H9 (cell line): ENCODE results near the gene F3. TPM values are rescaled to one million over a fixed set of nuclear protein-coding genes. Genes with fewer than 3 reads are reported as not detected.

ENCODE experiments used
- DNase-seq: peaks from one replicate; pipeline ENCODE4 v3.0.0-alpha.2; 2017
- H2AFZ ChIP-seq: one replicate; pipeline ENCODE4 v1.6.1; 2013; ENCODE audit warnings: mild to moderate bottlenecking, low read length, control low read depth, moderate library complexity
- H2AK5ac ChIP-seq: 2 replicates; pipeline ENCODE4 v1.6.1; 2013; ENCODE audit warnings: low read length, control low read depth, mixed read lengths; ENCODE audit not compliant: insufficient read length
- H2BK120ac ChIP-seq: one replicate; pipeline ENCODE4 v1.6.1; 2013; ENCODE audit warnings: low read depth, mild to moderate bottlenecking, low read length, control low read depth, inconsistent platforms; ENCODE audit not compliant: poor library complexity, severe bottlenecking
- H2BK12ac ChIP-seq: 2 replicates; pipeline ENCODE4 v1.6.1; 2013; ENCODE audit warnings: low read length, control low read depth, mixed read lengths, low read depth; ENCODE audit not compliant: insufficient read length
- H2BK15ac ChIP-seq: 2 replicates; pipeline ENCODE4 v1.6.1; 2013; ENCODE audit warnings: low read depth, low read length, control low read depth
- H2BK20ac ChIP-seq: one replicate; pipeline ENCODE4 v1.6.1; 2013; ENCODE audit warnings: low read depth, mild to moderate bottlenecking, low read length, control low read depth, inconsistent platforms; ENCODE audit not compliant: poor library complexity, severe bottlenecking
- H2BK5ac ChIP-seq: 2 replicates; pipeline ENCODE4 v1.6.1; 2013; ENCODE audit warnings: low read length, control low read depth, mixed read lengths; ENCODE audit not compliant: insufficient read length
- H3K14ac ChIP-seq: 2 replicates; pipeline ENCODE4 v1.6.1; 2013; ENCODE audit warnings: low read length, control low read depth; ENCODE audit not compliant: insufficient read depth
- H3K18ac ChIP-seq: 2 replicates; pipeline ENCODE4 v1.6.1; 2013; ENCODE audit warnings: low read depth, mild to moderate bottlenecking, mixed read lengths, low read length, control low read depth; ENCODE audit not compliant: insufficient read length
- H3K23ac ChIP-seq: 2 replicates; pipeline ENCODE4 v1.6.1; 2013; ENCODE audit warnings: low read length, control low read depth, mixed read lengths, low read depth; ENCODE audit not compliant: insufficient read length
- H3K23me2 ChIP-seq: 2 replicates; pipeline ENCODE4 v1.6.1; 2013; ENCODE audit warnings: low read depth, mild to moderate bottlenecking, mixed read lengths, low read length, control low read depth; ENCODE audit not compliant: insufficient read length, poor library complexity, severe bottlenecking
- H3K27ac ChIP-seq: 2 replicates; pipeline ENCODE4 v1.5.1; 2013; ENCODE audit warnings: low read length, control low read depth, mixed read lengths, low read depth; ENCODE audit not compliant: insufficient read length
- H3K27me3 ChIP-seq: 2 replicates; pipeline ENCODE4 v1.6.1; 2013; ENCODE audit warnings: low read length, control low read depth, inconsistent platforms; ENCODE audit not compliant: insufficient read depth
- H3K4ac ChIP-seq: 2 replicates; pipeline ENCODE4 v1.6.1; 2013; ENCODE audit warnings: low read depth, mild to moderate bottlenecking, control low read depth, inconsistent platforms, low read length, moderate library complexity
- H3K4me1 ChIP-seq: 2 replicates; pipeline ENCODE4 v1.6.1; 2013; ENCODE audit warnings: low read length, control low read depth, inconsistent platforms; ENCODE audit not compliant: insufficient read depth
- H3K4me2 ChIP-seq: 2 replicates; pipeline ENCODE4 v1.6.1; 2013; ENCODE audit warnings: low read length, control low read depth, mixed read lengths; ENCODE audit not compliant: insufficient read length, insufficient read depth
- H3K56ac ChIP-seq: 2 replicates; pipeline ENCODE4 v1.6.1; 2013; ENCODE audit warnings: low read depth, mild to moderate bottlenecking, mixed read lengths, low read length, control low read depth; ENCODE audit not compliant: insufficient read length
- H3K79me1 ChIP-seq: 2 replicates; pipeline ENCODE4 v1.6.1; 2013; ENCODE audit warnings: low read depth, mild to moderate bottlenecking, moderate library complexity, low read length, control low read depth, inconsistent platforms; ENCODE audit not compliant: insufficient read depth, poor library complexity, severe bottlenecking
- H3K79me2 ChIP-seq: 2 replicates; pipeline ENCODE4 v1.6.1; 2013; ENCODE audit warnings: low read length, control low read depth, inconsistent platforms; ENCODE audit not compliant: insufficient read depth
- H3K9ac ChIP-seq: 2 replicates; pipeline ENCODE4 v1.6.1; 2013; ENCODE audit warnings: low read length, control low read depth, mixed read lengths; ENCODE audit not compliant: insufficient read length; ENCODE audit errors: extremely low read depth
- H3K9me3 ChIP-seq: one replicate; pipeline ENCODE4 v1.6.1; 2013; ENCODE audit warnings: low read depth, low read length, inconsistent platforms; ENCODE audit not compliant: control insufficient read depth
- H3T11ph ChIP-seq: one replicate; pipeline ENCODE4 v1.6.1; 2013; ENCODE audit warnings: mild to moderate bottlenecking, low read length, control low read depth, inconsistent platforms
- H4K20me1 ChIP-seq: one replicate; pipeline ENCODE4 v1.6.1; 2013; ENCODE audit not compliant: control insufficient read depth, insufficient read length, insufficient read depth
- H4K5ac ChIP-seq: 2 replicates; pipeline ENCODE4 v1.6.1; 2013; ENCODE audit warnings: low read depth, mild to moderate bottlenecking, mixed read lengths, low read length, control low read depth; ENCODE audit not compliant: insufficient read length
- H4K8ac ChIP-seq: replicated peaks from 2 replicates; pipeline ENCODE4 v1.6.1; 2013; ENCODE audit warnings: low read length, control low read depth, mixed read lengths, low read depth; ENCODE audit not compliant: insufficient read length
- H4K91ac ChIP-seq: 2 replicates; pipeline ENCODE4 v1.6.1; 2013; ENCODE audit warnings: low read depth, mild to moderate bottlenecking, moderate library complexity, mixed read lengths, low read length, control low read depth; ENCODE audit not compliant: insufficient read length
- H3K27ac Mint-ChIP-seq, 3 experiments: 2 replicates in 2 of 3; 3 replicates in 1 of 3; pipeline ENCODE4 v1.8.0; 2020 to 2021; ENCODE audit warnings: mixed read lengths in 3 of 3, mild to moderate bottlenecking in 1 of 3, moderate library complexity in 1 of 3
- H3K27me3 Mint-ChIP-seq: 2 replicates; pipeline ENCODE4 v1.8.0; 2021; ENCODE audit warnings: low read depth, mild to moderate bottlenecking, moderate library complexity, mixed read lengths
- H3K36me3 Mint-ChIP-seq, 3 experiments: 2 replicates in 2 of 3; 3 replicates in 1 of 3; pipeline ENCODE4 v1.8.0; 2020 to 2021; ENCODE audit warnings: low read depth in 3 of 3, mixed read lengths in 3 of 3; ENCODE audit not compliant: insufficient read depth in 1 of 3
- H3K4me1 Mint-ChIP-seq, 2 experiments: 2 replicates each; pipeline ENCODE4 v1.8.0; 2020; ENCODE audit warnings: mixed read lengths in 2 of 2
- H3K4me3 Mint-ChIP-seq, 2 experiments: 2 replicates in 1 of 2; 3 replicates in 1 of 2; pipeline ENCODE4 v1.8.0; 2020 to 2021; ENCODE audit warnings: mild to moderate bottlenecking in 2 of 2, mixed read lengths in 2 of 2, moderate library complexity in 1 of 2
- H3K9me3 Mint-ChIP-seq, 2 experiments: 2 replicates in 1 of 2; 3 replicates in 1 of 2; pipeline ENCODE4 v1.8.0; 2020; ENCODE audit warnings: mild to moderate bottlenecking in 2 of 2, mixed read lengths in 2 of 2, moderate library complexity in 1 of 2
- CTCF ChIP-seq: fragments of 200-600 bp; sonication (generic); conservative IDR thresholded peaks from 3 replicates; pipeline ENCODE4 v1.8.0; 2021; ENCODE audit warnings: antibody characterized with exemption, mild to moderate bottlenecking
- WGBS: extraction: QIAGEN DNeasy Blood & Tissue Kit; methylation state at CpG from one replicate; pipeline ENCODE4 v1.1.7; 2013; ENCODE audit warnings: missing lambda C conversion rate, low lambda C conversion rate, mixed read lengths; ENCODE audit not compliant: insufficient read length; ENCODE audit errors: extremely low coverage; 5-methylcytosine and 5-hydroxymethylcytosine counted together
- total RNA-seq: library from RNA; stranded (reverse); gene quantifications from 2 replicates; pipeline ENCODE4 v1.2.1, GENCODE V29; 2021

Gene F3
- total RNA-seq, 1 experiment from 2014 or later, result 21.7 TPM

GRCh38 chr1:94544706-94545490 lies 3.3 kb upstream of the F3 start:
- H4K91ac ChIP-seq, result no peak overlapping the region
- H3K14ac ChIP-seq, result no peak overlapping the region
- no peaks in the 10 kb centered on the region for H3K79me2 ChIP-seq
- H4K20me1 ChIP-seq, result no peaks in the 10 kb centered on the region
- Mint-ChIP-seq H3K27ac (no peak overlapping the region), H3K4me3 (no peak overlapping the region), H3K27me3 (peaks cover 19% of the 10 kb centered on the region), H3K9me3 (peaks cover 0 to 2% of the 10 kb centered on the region in 2 experiments; a peak in 1 of 5 replicates), H3K36me3 (peaks cover 0 to 10% (median 6%) of the 10 kb centered on the region in 3 experiments; a peak in 5 of 7 replicates), H3K4me1 (peaks cover 21 to 25% of the 10 kb centered on the region in 2 experiments)
- DNase-seq, result no peak
- no peak overlapping the region for H3K56ac ChIP-seq
- H3K4me2 ChIP-seq, result no peak overlapping the region
- peaks cover 17% of the 10 kb centered on the region for H3K23me2 ChIP-seq
- H2BK12ac ChIP-seq, result no peak overlapping the region
- no peaks in the 10 kb centered on the region for H3K79me1 ChIP-seq
- no peak overlapping the region for H3K27ac ChIP-seq
- no peak overlapping the region for H2BK5ac ChIP-seq
- H2AFZ ChIP-seq, result no peak overlapping the region
- H3K4me1 ChIP-seq, result no peaks in the 10 kb centered on the region
- no peak overlapping the region for H4K8ac ChIP-seq
- no CpG with 5 or more reads among the region's 4 CpGs for WGBS
- no peak overlapping the region for H2BK120ac ChIP-seq
- no peak overlapping the region for H2AK5ac ChIP-seq
- H2BK20ac ChIP-seq, result no peak overlapping the region
- TF ChIP-seq CTCF, result no peak
- H3K18ac ChIP-seq, result no peak overlapping the region
- H3K9me3 ChIP-seq, result no peaks in the 10 kb centered on the region
- H3K9ac ChIP-seq, result no peak overlapping the region
- no peak overlapping the region for H3T11ph ChIP-seq
- H3K27me3 ChIP-seq, result no peaks in the 10 kb centered on the region; the same call in 1 of the 2 replicates
- H4K5ac ChIP-seq, result no peak overlapping the region
- H2BK15ac ChIP-seq, result no peak overlapping the region
- H3K4ac ChIP-seq, result no peak overlapping the region
- no peak overlapping the region for H3K23ac ChIP-seq
